HepG2 (cell line): ENCODE data around the gene SLC25A45. TPM values are rescaled to one million over a fixed set of nuclear protein-coding genes. Genes with fewer than 3 reads are reported as not detected.

ENCODE experiments used
- AFF4 ChIP-seq: sonication (generic); formaldehyde crosslinking; IDR thresholded peaks from 2 replicates; pipeline ENCODE4 v1.4.0; 2020; ENCODE audit warnings: missing genetic modification reagents
- AGO2 ChIP-seq: fragments of 200-400 bp; formaldehyde crosslinking; optimal IDR thresholded peaks from 2 replicates; pipeline ENCODE3; 2017; ENCODE audit warnings: mild to moderate bottlenecking, low read depth, low read length, moderate library complexity
- BHLHE40 ChIP-seq: IDR thresholded peaks from 2 replicates; pipeline ENCODE4 v1.6.1; 2011; ENCODE audit warnings: low read length, improper control_type of control experiment
- CREM ChIP-seq, 2 experiments: sonication (generic) in 1 of 2; formaldehyde crosslinking in 1 of 2; IDR thresholded peaks; 2 replicates each; pipeline versions ENCODE4 v1.4.0 to v1.6.1; 2016 to 2020; ENCODE audit warnings: antibody characterized with exemption in 1 of 2, mild to moderate bottlenecking in 1 of 2, missing genetic modification reagents in 1 of 2
- DNMT3B ChIP-seq: conservative IDR thresholded peaks from 2 replicates; pipeline ENCODE4 v1.6.1; 2016; ENCODE audit warnings: missing biosample characterization, control low read depth
- HES4 ChIP-seq: sonication (generic); formaldehyde crosslinking; IDR thresholded peaks from 2 replicates; pipeline ENCODE4 v1.9.0; 2021; ENCODE audit warnings: mild to moderate bottlenecking, missing genetic modification reagents, borderline replicate concordance
- MED1 ChIP-seq: sonication (generic); formaldehyde crosslinking; IDR thresholded peaks from 2 replicates; pipeline ENCODE4 v1.4.0; 2020; ENCODE audit warnings: missing genetic modification reagents
- MIXL1 ChIP-seq: IDR thresholded peaks from 2 replicates; pipeline ENCODE4 v1.6.1; 2016
- NFRKB ChIP-seq: fragments of 450-650 bp; IDR thresholded peaks from 2 replicates; pipeline ENCODE4 v1.6.1; 2017
- POLR2AphosphoS2 ChIP-seq: IDR thresholded peaks from 2 replicates; pipeline ENCODE4 v1.6.1; 2011; ENCODE audit warnings: low read depth, low read length, improper control_type of control experiment
- POLR2G ChIP-seq: fragments of 200-400 bp; formaldehyde crosslinking; IDR thresholded peaks from 2 replicates; pipeline ENCODE4 v1.6.1; 2018; ENCODE audit warnings: mild to moderate bottlenecking, low read depth, low read length, moderate library complexity
- SP1 ChIP-seq, 2 experiments: fragments of 450-650 bp in 1 of 2; sonication (generic) in 1 of 2; formaldehyde crosslinking in 1 of 2; IDR thresholded peaks; 2 replicates each; pipeline versions ENCODE4 v1.4.0 to v1.6.1; 2016 to 2020; ENCODE audit warnings: missing genetic modification reagents in 1 of 2
- TCF12 ChIP-seq, 2 experiments: fragments of 450-650 bp in 1 of 2; sonication (generic) in 1 of 2; formaldehyde crosslinking in 1 of 2; IDR thresholded peaks; 2 replicates each; pipeline versions ENCODE4 v1.6.1 to v1.8.0; 2017 to 2022; ENCODE audit warnings: antibody characterized with exemption in 1 of 2, mild to moderate bottlenecking in 1 of 2, missing genetic modification reagents in 1 of 2, moderate library complexity in 1 of 2
- ZNF264 ChIP-seq: sonication (generic); formaldehyde crosslinking; IDR thresholded peaks from 2 replicates; pipeline ENCODE4 v1.4.0; 2020; ENCODE audit warnings: missing genetic modification reagents
- ZNF337 ChIP-seq: sonication (generic); formaldehyde crosslinking; IDR thresholded peaks from 2 replicates; pipeline ENCODE4 v1.5.1; 2020; ENCODE audit warnings: missing genetic modification reagents, low read depth, mild to moderate bottlenecking, borderline replicate concordance
- ZNF564 ChIP-seq: sonication (generic); formaldehyde crosslinking; IDR thresholded peaks from 2 replicates; pipeline ENCODE4 v1.8.1; 2023; ENCODE audit warnings: mild to moderate bottlenecking, missing genetic modification reagents
- ZNF609 ChIP-seq: sonication (generic); formaldehyde crosslinking; IDR thresholded peaks from 2 replicates; pipeline ENCODE4 v1.4.0; 2020; ENCODE audit warnings: mild to moderate bottlenecking, missing genetic modification reagents, borderline replicate concordance
- ZNF773 ChIP-seq: sonication (generic); formaldehyde crosslinking; IDR thresholded peaks from 2 replicates; pipeline ENCODE4 v1.4.0; 2020; ENCODE audit warnings: missing genetic modification reagents, borderline replicate concordance
- ZNF784 ChIP-seq: sonication (generic); formaldehyde crosslinking; IDR thresholded peaks from 2 replicates; pipeline ENCODE4 v1.5.1; 2020; ENCODE audit warnings: missing genetic modification reagents, mild to moderate bottlenecking, borderline replicate concordance
- polyA plus RNA-seq, 8 experiments: library from polyadenylated mRNA; depleted of rRNA in 3 of 8; stranded (reverse) in 7 of 8; unstranded in 1 of 8; fragments of >200 nt; fragmentation: Illumina TruSeq in 4 of 8; extraction: Trizol in 4 of 8; gene quantifications; 2 replicates each; pipeline versions ENCODE4 v1.2.1 to v1.2.3, GENCODE V29; 2011 to 2016; ENCODE audit warnings: low read depth in 4 of 8, missing spikeins in 1 of 8, mixed read lengths in 1 of 8; ENCODE audit not compliant: insufficient read depth in 1 of 8
- total RNA-seq, 5 experiments: library from RNA; depleted of rRNA; stranded (reverse); fragments of >200 nt; fragmentation: Illumina TruSeq; extraction: Trizol; gene quantifications; 2 replicates each; pipeline ENCODE4 v1.2.3, GENCODE V29; 2016; ENCODE audit warnings: low read depth in 1 of 5

Gene SLC25A45
- total and polyA plus RNA-seq, 2 of the 13 experiments (the other 11 are each of a cell fraction or from before 2014, with no cell fraction given), result 1.2 to 3.4 TPM

- no peak for TF ChIP-seq ZNF337 (CRISPR knock-in tag)
- TF ChIP-seq AFF4 (CRISPR knock-in tag), result peak; percentile 95; the same call in 1 of the 2 replicates
- peak; percentile 98 for TF ChIP-seq POLR2AphosphoS2
- peak; percentile 87 for TF ChIP-seq POLR2G
- peak; percentile 34; the same call in 1 of the 2 replicates for TF ChIP-seq MED1 (CRISPR knock-in tag)
- no peak for TF ChIP-seq TCF12 (IDR thresholded peaks at IDR 0.05)
- TF ChIP-seq TCF12 (CRISPR knock-in tag; IDR thresholded peaks at IDR 0.05), result no peak
- no peak; the same call in 1 of the 2 replicates for TF ChIP-seq BHLHE40
- TF ChIP-seq AGO2, result peak; percentile 20
- TF ChIP-seq ZNF264 (CRISPR knock-in tag), result no peak
- 0 out of 2 replicates have a peak, but pooled peaks have one; percentile 30 for TF ChIP-seq DNMT3B (CRISPR knock-in tag)
- TF ChIP-seq MIXL1, result 0 out of 2 replicates have a peak, but pooled peaks have one; percentile 57
- TF ChIP-seq CREM (IDR thresholded peaks at IDR 0.05), result 0 out of 2 replicates have a peak, but pooled peaks have one; percentile 12
- no peak for TF ChIP-seq CREM (CRISPR knock-in tag; IDR thresholded peaks at IDR 0.05)
- TF ChIP-seq SP1 (IDR thresholded peaks at IDR 0.05), result no peak
- 0 out of 2 replicates have a peak, but pooled peaks have one; percentile 20 for TF ChIP-seq SP1 (CRISPR knock-in tag; IDR thresholded peaks at IDR 0.05)
- TF ChIP-seq ZNF564 (CRISPR knock-in tag), result peak; percentile 24; the same call in 1 of the 2 replicates
- TF ChIP-seq ZNF784 (CRISPR knock-in tag), result 0 out of 2 replicates have a peak, but pooled peaks have one; percentile 53
- TF ChIP-seq ZNF773 (CRISPR knock-in tag), result no peak
- TF ChIP-seq ZNF609 (CRISPR knock-in tag), result no peak
- no peak for TF ChIP-seq NFRKB
- TF ChIP-seq HES4 (CRISPR knock-in tag), result no peak
Measured at GRCh38 chr11:65427691-65428577, 45.5 kb upstream of the SLC25A45 start (continued).
